Endothelial cell of umbilical vein (primary cell): ENCODE measurements around the gene TCP10L. TPM values are rescaled to one million over a fixed set of nuclear protein-coding genes. Genes with fewer than 3 reads are reported as not detected.

Experiments used
- BruUV-seq: library from RNA; stranded (reverse); fragments of 400-500 nt; replicated peaks from 2 replicates; lab custom pipeline; 2021; lab: Mats Ljungman, UMichigan
- CTCF ChIA-PET: fragments of 300-600, 350-600 bp; sonication (Branson Sonifier 250); formaldehyde crosslinking; loops from one replicate; lab custom pipeline; 2021; ENCODE audit warnings: antibody characterized with exemption, inconsistent platforms; lab: Charles Lee
- POLR2A ChIA-PET: fragments of 300-600, 350-600 bp; sonication (Branson Sonifier 250); formaldehyde crosslinking; loops from one replicate; lab custom pipeline; 2021; ENCODE audit warnings: antibody characterized with exemption, inconsistent platforms; lab: Charles Lee
- DNase-seq: peaks from one replicate; pipeline ENCODE4 v3.0.0-alpha.2; 2011; ENCODE audit warnings: low read depth, low spot score
- FAIRE-seq: peaks from 2 replicates; lab custom pipeline; 2011; peaks lifted over from hg19 to GRCh38; lab: Jason Lieb, UNC
- H2AFZ ChIP-seq: 2 replicates; pipeline ENCODE4 v1.6.0; 2012; ENCODE audit warnings: low read depth, low read length, control low read depth, inconsistent platforms
- H3K27ac ChIP-seq: 2 replicates; pipeline ENCODE4 v1.5.1; 2011; ENCODE audit warnings: low read depth, mild to moderate bottlenecking, control low read depth, low read length, moderate library complexity; ENCODE audit not compliant: insufficient read depth
- H3K27me3 ChIP-seq, 2 experiments: 2 replicates each; pipeline versions ENCODE4 v1.6.0 to v1.6.1; 2011; ENCODE audit warnings: low read length in 2 of 2, mixed read lengths in 1 of 2; ENCODE audit not compliant: control insufficient read depth in 2 of 2, insufficient read depth in 2 of 2
- H3K36me3 ChIP-seq, 2 experiments: 2 replicates in 1 of 2; 3 replicates in 1 of 2; pipeline ENCODE4 v1.5.1; 2011; ENCODE audit warnings: low read length in 2 of 2, mild to moderate bottlenecking in 1 of 2, moderate library complexity in 1 of 2; ENCODE audit not compliant: control insufficient read depth in 2 of 2, insufficient read depth in 2 of 2; ENCODE audit errors: extremely low read depth in 1 of 2
- H3K4me1 ChIP-seq: 3 replicates; pipeline ENCODE4 v1.5.1; 2011; ENCODE audit warnings: mild to moderate bottlenecking, low read length; ENCODE audit not compliant: control insufficient read depth, insufficient read depth; ENCODE audit errors: extremely low read depth
- H3K4me2 ChIP-seq: 2 replicates; pipeline ENCODE4 v1.6.1; 2011; ENCODE audit warnings: low read length, control low read depth, mixed read lengths; ENCODE audit not compliant: insufficient read depth
- H3K4me3 ChIP-seq, 3 experiments: fragments of 200-600 bp in 1 of 3; sonication (generic), shearing (Covaris generic) in 1 of 3; replicated peaks in 1 of 3; 2 replicates each; pipeline ENCODE4 v1.5.1; 2011 to 2016; ENCODE audit warnings: control low read depth in 3 of 3, low read length in 3 of 3, mild to moderate bottlenecking in 2 of 3, inconsistent platforms in 1 of 3, low read depth in 1 of 3, moderate library complexity in 1 of 3; ENCODE audit not compliant: insufficient read depth in 1 of 3
- H3K79me2 ChIP-seq: 2 replicates; pipeline ENCODE4 v1.6.0; 2012; ENCODE audit warnings: low read length, inconsistent platforms; ENCODE audit not compliant: control insufficient read depth, insufficient read depth
- H3K9ac ChIP-seq: replicated peaks from 2 replicates; pipeline ENCODE3; 2011; ENCODE audit warnings: low read length, control low read depth; ENCODE audit not compliant: insufficient read depth; ENCODE audit errors: extremely low read depth
- H3K9me1 ChIP-seq: replicated peaks from 3 replicates; pipeline ENCODE4 v1.6.0; 2011; ENCODE audit warnings: mild to moderate bottlenecking, low read length; ENCODE audit not compliant: control insufficient read depth, insufficient read depth; ENCODE audit errors: extremely low read depth
- H3K9me3 ChIP-seq: replicated peaks from 2 replicates; pipeline ENCODE4 v1.5.1; 2012; ENCODE audit warnings: low read length, inconsistent platforms; ENCODE audit not compliant: control insufficient read depth, insufficient read depth
- H4K20me1 ChIP-seq: replicated peaks from 2 replicates; pipeline ENCODE3; 2011; ENCODE audit warnings: mild to moderate bottlenecking, low read length; ENCODE audit not compliant: control insufficient read depth, insufficient read depth; ENCODE audit errors: extremely low read depth
- CTCF ChIP-seq, 2 donors: IDR thresholded peaks; 1 replicate in 1 of 2; 2 replicates in 1 of 2; pipeline ENCODE4 v1.5.1; 2011; ENCODE audit warnings: low read length in 2 of 2, mild to moderate bottlenecking in 2 of 2, moderate library complexity in 2 of 2, control low read depth in 1 of 2, inconsistent platforms in 1 of 2, low read depth in 1 of 2; ENCODE audit not compliant: insufficient read depth in 1 of 2; ENCODE audit errors: extremely low read depth in 1 of 2
- EZH2 ChIP-seq: IDR thresholded peaks from 2 replicates; pipeline ENCODE4 v1.6.1; 2012; ENCODE audit warnings: borderline replicate concordance, low read depth, mild to moderate bottlenecking, moderate library complexity, low read length, inconsistent platforms; ENCODE audit not compliant: severe bottlenecking
- FOS ChIP-seq: IDR thresholded peaks from 2 replicates; pipeline ENCODE4 v1.6.1; 2011; ENCODE audit warnings: mild to moderate bottlenecking, low read length, moderate library complexity, borderline replicate concordance; ENCODE audit not compliant: insufficient read depth
- GATA2 ChIP-seq: IDR thresholded peaks from 2 replicates; pipeline ENCODE4 v1.7.0; 2011; ENCODE audit warnings: low read depth, mild to moderate bottlenecking, moderate library complexity, mixed read lengths, low read length; ENCODE audit not compliant: insufficient read length, insufficient read depth
- JUN ChIP-seq: IDR thresholded peaks from 2 replicates; pipeline ENCODE4 v1.6.1; 2011; ENCODE audit warnings: borderline replicate concordance, low read depth; ENCODE audit not compliant: insufficient read length, insufficient read depth
- MAX ChIP-seq: IDR thresholded peaks from 2 replicates; pipeline ENCODE4 v1.6.1; 2011; ENCODE audit not compliant: insufficient read depth, insufficient read length
- MYC ChIP-seq: IDR thresholded peaks from one replicate; pipeline ENCODE4 v1.6.1; 2011; ENCODE audit warnings: mild to moderate bottlenecking, low read depth, low read length
- POLR2A ChIP-seq: IDR thresholded peaks from 2 replicates; pipeline ENCODE4 v1.6.1; 2012; ENCODE audit warnings: low read depth, mild to moderate bottlenecking, control low read depth, low read length
- POLR2AphosphoS5 ChIP-seq: IDR thresholded peaks from 2 replicates; pipeline ENCODE4 v1.6.1; 2012; ENCODE audit warnings: low read depth, mild to moderate bottlenecking, control low read depth, low read length, moderate library complexity; ENCODE audit not compliant: insufficient read depth
- dilution Hi-C: fragments of 300-500 bp; cut with MboI; formaldehyde crosslinking; loops from one replicate; pipeline ENCODE4 v1.15.0; 2019; ENCODE audit warnings: low sequenced_read_pairs; ENCODE audit not compliant: extremely low pct_ligation_motif_present
- intact Hi-C: fragments of 100-400 bp; cut with micrococcal nuclease; formaldehyde crosslinking; loops from one replicate; pipeline ENCODE4 v1.10.0; 2022
- polyA plus RNA-seq, 4 experiments: library from polyadenylated mRNA; depleted of rRNA in 3 of 4; stranded (reverse) in 3 of 4; unstranded in 1 of 4; fragments of >200 nt; gene quantifications; 2 replicates each; pipeline versions ENCODE4 v1.2.1 to v1.2.3, GENCODE V29; 2011 to 2012; ENCODE audit warnings: missing spikeins in 1 of 4
- total RNA-seq: library from RNA; stranded (reverse); gene quantifications from 2 replicates; pipeline ENCODE4 v1.2.3, GENCODE V29; 2021

Gene TCP10L
- total and polyA plus RNA-seq, 2 donors (not counting 3 experiments of a cell fraction or from before 2014, with no cell fraction given) = 0.07 TPM; not detected in 1

- Histone ChIP-seq H3K36me3 (no peaks in the 10 kb centered on the region), H3K9ac (no peak overlapping the region), H3K79me2 (no peaks in the 10 kb centered on the region), H3K4me1 (no peaks in the 10 kb centered on the region), H3K9me3 (no peaks in the 10 kb centered on the region), H3K4me3 (no peak overlapping the region), H3K9me1 (no peaks in the 10 kb centered on the region), H4K20me1 (no peaks in the 10 kb centered on the region), H3K27ac (no peak overlapping the region), H2AFZ (no peak overlapping the region), H3K27me3 (peaks cover 2 to 9% of the 10 kb centered on the region in 2 experiments), H3K4me2 (no peak overlapping the region)
- FAIRE-seq = no peak
- dilution Hi-C loops (no loop called here), intact Hi-C loops (no loop called here)
- ChIA-PET POLR2A (no interaction called here), CTCF (interaction anchor here (1.3 to 2.2 kb wide), 3 partner anchors 51 to 172 kb away, joined by 3 to 7 read pairs (median 6); no protein-coding TSS in a partner anchor)
- BruUV-seq = no TSS peak
- no peak for DNase-seq
- TF ChIP-seq CTCF (IDR thresholded peaks at IDR 0.05; ENCODE audit: extremely low read depth in 1 of 2, insufficient read depth in 1 of 2, low read depth in 1 of 2, low read length in 2 of 2) (no peak), MAX (no peak), POLR2A (no peak), GATA2 (no peak), MYC (no peak), EZH2 (no peak), FOS (no peak), POLR2AphosphoS5 (no peak), JUN (no peak)
Measured at GRCh38 chr21:32574946-32575925, 10.1 kb downstream of the TCP10L start.
